GM12878 (cell line): ENCODE results near the gene CWF19L1. TPM values are rescaled to one million over a fixed set of nuclear protein-coding genes. Genes with fewer than 3 reads are reported as not detected.

ENCODE experiments used
- ATAC-seq: fragments of 200-7000 bp; cut with Tn5 transposase; 3 replicates; pipeline ENCODE4 v1.9.1; 2020; ENCODE audit warnings: mild to moderate bottlenecking, moderate library complexity
- BruUV-seq: library from RNA; stranded (reverse); fragments of 400-500 nt; replicated peaks from 2 replicates; lab custom pipeline; 2021; lab: Mats Ljungman, UMichigan
- CTCF ChIA-PET: fragments of 300-600 bp; sonication (Branson Sonifier 250); formaldehyde crosslinking; extraction: SDS; loops from one replicate; lab custom pipeline; 2021; ENCODE audit warnings: inconsistent platforms; lab: Yijun Ruan, JAX
- POLR2A ChIA-PET: fragments of 350-600 bp; formaldehyde crosslinking; extraction: SDS; loops from one replicate; lab custom pipeline; 2021; ENCODE audit warnings: inconsistent platforms; lab: Charles Lee
- RAD21 ChIA-PET: fragments of 300-600 bp; sonication (Branson Sonifier 250); formaldehyde crosslinking; loops from one replicate; lab custom pipeline; 2023; ENCODE audit warnings: antibody characterized with exemption; ENCODE audit not compliant: unreplicated experiment; lab: Charles Lee
- SMC1A ChIA-PET: fragments of 300-600 bp; sonication (Branson Sonifier 250); formaldehyde crosslinking; loops from one replicate; lab custom pipeline; 2023; ENCODE audit not compliant: unreplicated experiment, uncharacterized antibody; lab: Charles Lee
- DNase-seq: peaks from one replicate; pipeline ENCODE4 v3.0.0-alpha.2; 2011; ENCODE audit warnings: low read depth, low spot score
- FAIRE-seq: peaks from 3 replicates; lab custom pipeline; 2011; peaks lifted over from hg19 to GRCh38; lab: Jason Lieb, UNC
- H2AFZ ChIP-seq: 2 replicates; pipeline ENCODE4 v1.6.0; 2011; ENCODE audit warnings: low read depth, low read length, control low read depth; ENCODE audit not compliant: control insufficient read depth
- H3K27ac ChIP-seq: 2 replicates; pipeline ENCODE4 v1.5.1; 2011; ENCODE audit warnings: control low read depth; ENCODE audit not compliant: control insufficient read depth, insufficient read depth
- H3K27me3 ChIP-seq, 2 experiments: replicated peaks in 1 of 2; 2 replicates each; pipeline versions ENCODE4 v1.6.0 to v1.6.1; 2011; ENCODE audit warnings: low read length in 1 of 2; ENCODE audit not compliant: control insufficient read depth in 2 of 2, insufficient read depth in 2 of 2
- H3K36me3 ChIP-seq, 2 experiments: 2 replicates each; pipeline ENCODE4 v1.5.1; 2011; ENCODE audit warnings: low read length in 1 of 2; ENCODE audit not compliant: control insufficient read depth in 2 of 2, insufficient read depth in 2 of 2
- H3K4me1 ChIP-seq: 2 replicates; pipeline ENCODE4 v1.6.1; 2011; ENCODE audit warnings: mild to moderate bottlenecking, low read length, moderate library complexity, mixed read lengths; ENCODE audit not compliant: control insufficient read depth, insufficient read depth
- H3K4me2 ChIP-seq: 2 replicates; pipeline ENCODE4 v1.6.0; 2011; ENCODE audit warnings: control low read depth; ENCODE audit not compliant: control insufficient read depth, insufficient read depth
- H3K4me3 ChIP-seq: fragments of 200-600 bp; sonication (generic); 2 replicates; pipeline ENCODE4 v1.5.1; 2016
- H3K79me2 ChIP-seq: 2 replicates; pipeline ENCODE4 v1.6.0; 2011; ENCODE audit warnings: low read length; ENCODE audit not compliant: control insufficient read depth, insufficient read depth
- H3K9ac ChIP-seq: 2 replicates; pipeline ENCODE4 v1.8.0; 2011; ENCODE audit warnings: low read length, control low read depth, mixed read lengths; ENCODE audit not compliant: control insufficient read depth, insufficient read depth
- H3K9me3 ChIP-seq: replicated peaks from 3 replicates; pipeline ENCODE4 v1.5.1; 2011; ENCODE audit warnings: mild to moderate bottlenecking, low read length; ENCODE audit not compliant: control insufficient read depth, insufficient read depth
- H4K20me1 ChIP-seq: 2 replicates; pipeline ENCODE4 v1.6.0; 2011; ENCODE audit not compliant: control insufficient read depth, insufficient read depth
- CHD4 ChIP-seq: fragments of 200-600 bp; sonication (generic); IDR thresholded peaks from 2 replicates; pipeline ENCODE4 v1.6.1; 2016; ENCODE audit warnings: mild to moderate bottlenecking
- EED ChIP-seq: sonication (generic); IDR thresholded peaks from 2 replicates; pipeline ENCODE4 v1.6.1; 2016; ENCODE audit warnings: antibody characterized with exemption, low read depth
- EP300 ChIP-seq, 2 experiments: fragments of 150-350 bp in 1 of 2; IDR thresholded peaks; 2 replicates each; pipeline ENCODE4 v1.6.1; 2011 to 2012; ENCODE audit warnings: low read depth in 2 of 2, low read length in 2 of 2, borderline replicate concordance in 1 of 2, improper control_type of control experiment in 1 of 2, inconsistent platforms in 1 of 2; ENCODE audit not compliant: control insufficient read depth in 1 of 2
- IKZF2 ChIP-seq, 2 experiments: fragments of 450-650 bp; IDR thresholded peaks; 2 replicates each; pipeline ENCODE4 v1.6.1; 2017; ENCODE audit warnings: mild to moderate bottlenecking in 2 of 2, moderate library complexity in 2 of 2
- MYB ChIP-seq: fragments of 150-350 bp; IDR thresholded peaks from 2 replicates; pipeline ENCODE4 v1.6.1; 2014; ENCODE audit warnings: mild to moderate bottlenecking, low read depth, low read length, borderline replicate concordance
- RAD21 ChIP-seq: IDR thresholded peaks from 2 replicates; pipeline ENCODE4 v1.6.1; 2011; ENCODE audit warnings: mild to moderate bottlenecking, low read depth, low read length, moderate library complexity; ENCODE audit not compliant: insufficient read depth
- SUZ12 ChIP-seq: fragments of 200-600 bp; sonication (generic); IDR thresholded peaks from one replicate; pipeline ENCODE4 v1.6.1; 2018; ENCODE audit warnings: antibody characterized with exemption, mild to moderate bottlenecking; ENCODE audit not compliant: unreplicated experiment
- YBX1 ChIP-seq: fragments of 450-650 bp; IDR thresholded peaks from 2 replicates; pipeline ENCODE4 v1.6.1; 2016; ENCODE audit warnings: antibody characterized with exemption
- ZBTB11 ChIP-seq: fragments of 450-650 bp; formaldehyde crosslinking; IDR thresholded peaks from 2 replicates; pipeline ENCODE4 v1.5.0; 2022; ENCODE audit warnings: mild to moderate bottlenecking, missing genetic modification characterization
- WGBS: methylation state at CpG from one replicate; pipeline ENCODE4 v1.1.6; 2016; ENCODE audit warnings: low lambda C conversion rate; ENCODE audit not compliant: insufficient replicate concordance, insufficient coverage; ENCODE audit errors: missing lambda C conversion rate; 5-methylcytosine and 5-hydroxymethylcytosine counted together
- in situ Hi-C: fragments of 300-500 bp; cut with MboI; formaldehyde crosslinking; loops from 9 replicates; pipeline ENCODE4 v1.14.3; 2018; ENCODE audit warnings: mixed read lengths
- intact Hi-C: fragments of 100-400 bp; cut with micrococcal nuclease; formaldehyde crosslinking; loops from one replicate; pipeline ENCODE4 v1.14.2; 2022; ENCODE audit not compliant: unreplicated experiment
- polyA plus RNA-seq, 11 experiments: library from polyadenylated mRNA; depleted of rRNA in 4 of 11; unstranded in 6 of 11; stranded (reverse) in 5 of 11; fragments of >200 nt; fragmentation: Nextera tagmentation in 4 of 11; fragmentation: Illumina TruSeq in 1 of 11; extraction: Ambion mirVana in 4 of 11; extraction: Trizol in 1 of 11; gene quantifications; 1 replicate in 1 of 11; 2 replicates in 10 of 11; pipeline versions ENCODE4 v1.2.1 to v1.2.3, GENCODE V29; 2011 to 2016; ENCODE audit warnings: inconsistent platforms in 2 of 11, missing spikeins in 2 of 11, low read depth in 1 of 11
- total RNA-seq, 4 experiments: library from RNA; depleted of rRNA in 3 of 4; stranded (reverse); fragments of >200 nt in 3 of 4; fragmentation: Illumina TruSeq in 1 of 4; extraction: Trizol in 1 of 4; gene quantifications; 2 replicates each; pipeline versions ENCODE4 v1.2.1 to v1.2.3, GENCODE V29; 2013 to 2021

The CWF19L1 gene
- total and polyA plus RNA-seq, 10 of the 15 experiments (the other 5 are each of a cell fraction or from before 2014, with no cell fraction given), result 30.2 to 51.7 (median 38.1) TPM

- no peak for TF ChIP-seq ZBTB11 (CRISPR knock-in tag)
- TF ChIP-seq CHD4, result no peak
- no peak for TF ChIP-seq MYB
- TF ChIP-seq RAD21, result no peak
- TF ChIP-seq EED, result no peak
Observed at GRCh38 chr10:100208276-100208675, 59.2 kb downstream of the CWF19L1 start (continued).

- no peaks in the 10 kb centered on the region for H3K79me2 ChIP-seq
- BruUV-seq, result no TSS peak
- ChIA-PET RAD21 (no interaction called here), POLR2A (no interaction called here), SMC1A (interaction anchor here (0.6 to 1.0 kb wide), 3 partner anchors 9 to 160 kb away, joined by 3 read pairs; no protein-coding TSS in a partner anchor), CTCF (interaction anchor here (1.2 kb wide), 1 partner anchor 278 kb away, joined by 3 read pairs; no protein-coding TSS in a partner anchor)
- no peak overlapping the region for H3K4me3 ChIP-seq
- no peak for DNase-seq
- 100% methylated on average over 2 of the region's 2 CpGs for WGBS
- TF ChIP-seq YBX1 (no peak), EP300 (IDR thresholded peaks at IDR 0.05; ENCODE audit: borderline replicate concordance in 1 of 2, control insufficient read depth in 1 of 2, low read depth in 2 of 2, low read length in 2 of 2) (no peak), EED (no peak), IKZF2 (IDR thresholded peaks at IDR 0.05) (no peak), MYB (no peak), SUZ12 (no peak)
- H3K9me3 ChIP-seq, result no peaks in the 10 kb centered on the region
- H3K4me2 ChIP-seq, result no peak overlapping the region
- H3K4me1 ChIP-seq, result no peaks in the 10 kb centered on the region
- ATAC-seq, result no peak
- no peaks in the 10 kb centered on the region; the same call in 1 of the 2 replicates for H4K20me1 ChIP-seq
- in situ Hi-C loops, result no loop called here
- no peak for FAIRE-seq
- no peak overlapping the region for H3K9ac ChIP-seq
- H3K27ac ChIP-seq, result no peak overlapping the region
- peaks cover 2 to 5% of the 10 kb centered on the region in 2 experiments; a peak in 3 of 4 replicates for H3K36me3 ChIP-seq
- no peaks in the 10 kb centered on the region for H3K27me3 ChIP-seq
- intact Hi-C loops, result no loop called here
- no peak overlapping the region for H2AFZ ChIP-seq
Observed at GRCh38 chr10:100204370-100204769, 63.1 kb downstream of the CWF19L1 start.
